ENCODE results near the gene TMEM150C.

The TMEM150C gene

GRCh38 chr4:82517043-82517442 lies 44.7 kb downstream of the TMEM150C start:
- FAIRE-seq (no peak), DNase-seq (ENCODE audit: insufficient read length, low spot score) (no peak)
- no peak for TF ChIP-seq POLR2A (IDR thresholded peaks at IDR 0.05; ENCODE audit: low read depth, low read length)

GRCh38 chr4:82515705-82516104 lies 46.1 kb downstream of the TMEM150C start:
- no peak for FAIRE-seq
- TF ChIP-seq POLR2A (IDR thresholded peaks at IDR 0.05; ENCODE audit: low read depth, low read length) = no peak
- DNase-seq (ENCODE audit: insufficient read length, low spot score) = no peak

- DNase-seq (ENCODE audit: insufficient read length, low spot score) (no peak), FAIRE-seq (no peak)
- TF ChIP-seq POLR2A (IDR thresholded peaks at IDR 0.05; ENCODE audit: low read depth, low read length) = no peak
Observed at GRCh38 chr4:82513382-82513781, 48.4 kb downstream of the TMEM150C start.

GRCh38 chr4:82510216-82510615 lies 51.6 kb downstream of the TMEM150C start:
- TF ChIP-seq POLR2A (IDR thresholded peaks at IDR 0.05; ENCODE audit: low read depth, low read length) = no peak
- DNase-seq (ENCODE audit: insufficient read length, low spot score) = no peak
- no peak for FAIRE-seq

GRCh38 chr4:82508806-82509428 lies 52.9 kb downstream of the TMEM150C start:
- DNase-seq (ENCODE audit: insufficient read length, low spot score) = no peak
- TF ChIP-seq POLR2A (IDR thresholded peaks at IDR 0.05; ENCODE audit: low read depth, low read length) = no peak
- FAIRE-seq = no peak

GRCh38 chr4:82508011-82508410 lies 53.8 kb downstream of the TMEM150C start:
- no peak for TF ChIP-seq POLR2A (IDR thresholded peaks at IDR 0.05; ENCODE audit: low read depth, low read length)
- no peak for FAIRE-seq
- no peak for DNase-seq (ENCODE audit: insufficient read length, low spot score)

- no peak for TF ChIP-seq POLR2A (IDR thresholded peaks at IDR 0.05; ENCODE audit: low read depth, low read length)
- FAIRE-seq (no peak), DNase-seq (ENCODE audit: insufficient read length, low spot score) (no peak)
Observed at GRCh38 chr4:82501154-82501442, 60.7 kb downstream of the TMEM150C start.

- DNase-seq (ENCODE audit: insufficient read length, low spot score) (no peak), FAIRE-seq (no peak)
- no peak for TF ChIP-seq POLR2A (IDR thresholded peaks at IDR 0.05; ENCODE audit: low read depth, low read length)
Observed at GRCh38 chr4:82500435-82501153, 61.2 kb downstream of the TMEM150C start.

- DNase-seq (ENCODE audit: insufficient read length, low spot score) (no peak), FAIRE-seq (no peak)
- TF ChIP-seq POLR2A (IDR thresholded peaks at IDR 0.05; ENCODE audit: low read depth, low read length) = no peak
Observed at GRCh38 chr4:82499738-82500434, 61.9 kb downstream of the TMEM150C start.

GRCh38 chr4:82496349-82496748 lies 65.4 kb downstream of the TMEM150C start:
- no peak for TF ChIP-seq POLR2A (IDR thresholded peaks at IDR 0.05; ENCODE audit: low read depth, low read length)
- DNase-seq (ENCODE audit: insufficient read length, low spot score) (no peak), FAIRE-seq (no peak)

- FAIRE-seq (no peak), DNase-seq (ENCODE audit: insufficient read length, low spot score) (no peak)
- no peak for TF ChIP-seq POLR2A (IDR thresholded peaks at IDR 0.05; ENCODE audit: low read depth, low read length)
Observed at GRCh38 chr4:82495666-82496065, 66.1 kb downstream of the TMEM150C start.

GRCh38 chr4:82493721-82494425 lies 67.9 kb downstream of the TMEM150C start:
- DNase-seq (ENCODE audit: insufficient read length, low spot score) (no peak), FAIRE-seq (no peak)
- TF ChIP-seq POLR2A (IDR thresholded peaks at IDR 0.05; ENCODE audit: low read depth, low read length) = no peak

- FAIRE-seq (no peak), DNase-seq (ENCODE audit: insufficient read length, low spot score) (no peak)
Observed at GRCh38 chr4:82491251-82491960, 70.4 kb downstream of the TMEM150C start.

GRCh38 chr4:82489987-82490386 lies 71.8 kb downstream of the TMEM150C start:
- TF ChIP-seq POLR2A (IDR thresholded peaks at IDR 0.05; ENCODE audit: low read depth, low read length) = no peak
- FAIRE-seq (no peak), DNase-seq (ENCODE audit: insufficient read length, low spot score) (no peak)

More at GRCh38 chr4:82491251-82491960, 70.4 kb downstream of the TMEM150C start:
- TF ChIP-seq POLR2A (IDR thresholded peaks at IDR 0.05; ENCODE audit: low read depth, low read length) = no peak

Measured in H54 (cell line).